ENCODE measurements around the gene SLC25A48.
"Not testable (repeated sequence)": the region's sequence is repeated elsewhere in the genome, so short reads cannot be mapped to it uniquely, and the experiment has no call there.

Gene SLC25A48

DNA sequence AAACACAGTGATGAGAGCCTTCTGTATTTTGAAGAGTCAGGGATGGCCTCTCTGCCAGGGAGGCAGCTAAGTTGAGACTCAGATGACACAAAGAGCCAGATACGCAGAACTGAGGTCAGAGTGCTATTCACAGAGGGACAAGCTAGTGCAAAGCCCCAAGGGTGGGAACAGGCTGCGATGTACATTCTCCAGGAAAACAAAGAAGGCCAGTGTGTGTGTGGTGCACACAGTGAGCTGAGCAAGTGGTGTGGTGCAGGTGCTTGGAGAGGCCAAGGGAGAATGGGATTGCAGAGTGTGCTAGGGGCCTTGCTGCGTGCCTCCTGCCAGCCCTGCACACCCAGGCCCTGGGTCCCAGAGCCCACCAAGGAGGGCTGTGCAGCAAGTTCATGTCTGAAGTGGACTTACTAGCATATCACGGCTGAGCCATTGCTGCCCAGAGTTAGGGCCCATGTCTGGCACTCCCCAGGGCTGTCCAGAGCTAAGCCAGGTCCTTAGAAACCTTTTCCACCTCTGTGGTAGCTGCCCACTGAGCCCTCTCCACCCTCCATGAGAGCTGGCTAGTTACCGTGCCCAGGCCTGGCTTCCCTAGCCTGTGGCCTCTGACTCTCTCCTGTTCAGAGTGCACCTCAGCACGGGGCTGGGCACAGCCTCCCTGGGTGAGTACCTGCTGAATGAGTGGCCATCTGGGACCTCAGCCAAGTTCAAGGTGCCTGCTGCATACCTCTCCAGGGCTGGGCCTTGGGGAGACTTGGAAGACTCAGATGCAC is 9.3 kb downstream of the SLC25A48 start:
- Histone ChIP-seq H3K27ac (ENCODE audit: low read depth, low read length) (no peak overlapping the region), H3K36me3 (ENCODE audit: insufficient read depth, low read length) (no peaks in the 10 kb centered on the region), H3K9me3 (ENCODE audit: insufficient read depth, low read depth, low read length) (no peaks in the 10 kb centered on the region), H3K4me3 (ENCODE audit: low read length) (no peak overlapping the region), H3K4me1 (ENCODE audit: insufficient read depth, low read length) (no peaks in the 10 kb centered on the region), H3K27me3 (ENCODE audit: insufficient read depth, low read length) (no peaks in the 10 kb centered on the region; the same call in 1 of the 2 replicates), H3K9ac (ENCODE audit: low read depth, low read length) (no peak overlapping the region)
- WGBS = 89% methylated on average over 6 of the region's 6 CpGs

DNA sequence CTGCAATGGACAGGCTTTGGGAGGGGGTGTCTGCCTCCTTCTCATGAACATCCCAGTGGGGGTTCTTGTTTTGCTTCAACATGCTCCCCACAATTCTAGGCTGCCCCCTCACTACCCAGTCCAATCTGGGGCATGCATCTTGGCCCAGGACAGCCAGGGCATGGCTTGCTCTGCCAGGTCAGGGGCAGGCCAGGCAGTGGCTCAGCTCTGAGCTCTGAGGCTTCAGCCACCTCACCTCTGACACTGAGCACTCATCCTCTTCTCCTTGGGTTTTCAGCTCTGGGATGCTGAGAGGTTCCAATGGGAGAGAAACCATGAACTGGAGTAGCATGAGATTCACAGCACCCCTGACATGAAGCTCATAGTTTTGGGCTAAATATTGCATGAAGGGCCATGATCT is 11.8 kb downstream of the SLC25A48 start:
- no peaks in the 10 kb centered on the region for H3K9me3 ChIP-seq (ENCODE audit: insufficient read depth, low read depth, low read length)
- H3K36me3 ChIP-seq (ENCODE audit: insufficient read depth, low read length) = no peaks in the 10 kb centered on the region
- no peak overlapping the region for H3K27ac ChIP-seq (ENCODE audit: low read depth, low read length)

DNA sequence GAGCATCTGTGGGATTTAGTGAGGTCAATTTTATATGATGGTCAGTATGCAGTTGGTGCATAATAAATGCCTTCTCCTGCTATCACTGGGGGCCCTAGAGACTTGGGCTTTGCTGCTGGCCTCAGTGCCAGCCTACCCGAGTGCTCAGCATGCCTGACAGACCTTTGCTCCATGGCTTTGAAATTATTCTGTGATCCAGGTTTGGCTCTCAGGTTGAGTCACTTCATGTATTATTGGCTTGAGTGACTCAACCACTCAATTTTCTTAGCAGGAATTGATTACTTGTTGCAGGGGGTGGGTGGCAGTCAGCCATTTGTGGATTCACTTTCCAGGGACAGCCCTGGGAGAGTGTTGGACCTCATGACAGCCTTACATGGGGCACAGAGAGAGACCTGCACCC is 13.5 kb downstream of the SLC25A48 start:
- no peak overlapping the region for H3K9ac ChIP-seq (ENCODE audit: low read depth, low read length)
- 93% methylated on average over 1 of the region's 1 CpG for WGBS
- H3K36me3 ChIP-seq (ENCODE audit: insufficient read depth, low read length) = no peaks in the 10 kb centered on the region
- no peaks in the 10 kb centered on the region for H3K9me3 ChIP-seq (ENCODE audit: insufficient read depth, low read depth, low read length)
- H3K4me1 ChIP-seq (ENCODE audit: insufficient read depth, low read length) = no peaks in the 10 kb centered on the region
- H3K27ac ChIP-seq (ENCODE audit: low read depth, low read length) = no peak overlapping the region
- H3K27me3 ChIP-seq (ENCODE audit: insufficient read depth, low read length) = no peaks in the 10 kb centered on the region
- no peak overlapping the region for H3K4me3 ChIP-seq (ENCODE audit: low read length)

More for the DNA sequence above, 11.8 kb downstream of the SLC25A48 start:
- Histone ChIP-seq H3K4me3 (ENCODE audit: low read length) (no peak overlapping the region), H3K27me3 (ENCODE audit: insufficient read depth, low read length) (no peaks in the 10 kb centered on the region), H3K9ac (ENCODE audit: low read depth, low read length) (no peak overlapping the region), H3K4me1 (ENCODE audit: insufficient read depth, low read length) (no peaks in the 10 kb centered on the region)

DNA sequence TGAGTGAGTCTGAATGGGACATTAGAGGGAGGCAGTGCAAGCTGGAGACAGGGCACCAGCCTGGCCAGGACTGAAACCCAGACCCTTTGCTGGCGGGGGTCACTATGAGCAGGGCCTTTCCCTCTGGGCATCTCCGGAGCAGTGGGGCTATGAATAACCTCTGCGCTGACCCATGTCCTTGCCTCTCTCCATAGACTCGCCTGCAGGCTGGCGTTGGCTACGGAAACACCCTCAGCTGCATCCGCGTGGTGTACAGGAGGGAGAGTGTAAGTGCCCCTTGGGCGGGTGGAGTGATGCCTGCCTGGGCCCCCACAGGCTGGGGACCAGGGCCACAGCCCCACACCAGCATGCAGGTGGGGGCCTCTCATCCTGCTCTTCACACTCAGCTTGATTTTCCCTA is 15.8 kb downstream of the SLC25A48 start:
- Histone ChIP-seq H3K4me1 (ENCODE audit: insufficient read depth, low read length) (no peaks in the 10 kb centered on the region), H3K36me3 (ENCODE audit: insufficient read depth, low read length) (no peaks in the 10 kb centered on the region), H3K27me3 (ENCODE audit: insufficient read depth, low read length) (no peaks in the 10 kb centered on the region), H3K9ac (ENCODE audit: low read depth, low read length) (no peak overlapping the region), H3K27ac (ENCODE audit: low read depth, low read length) (no peak overlapping the region), H3K9me3 (ENCODE audit: insufficient read depth, low read depth, low read length) (no peaks in the 10 kb centered on the region), H3K4me3 (ENCODE audit: low read length) (no peak overlapping the region)
- 93% methylated on average over 9 of the region's 9 CpGs for WGBS

DNA sequence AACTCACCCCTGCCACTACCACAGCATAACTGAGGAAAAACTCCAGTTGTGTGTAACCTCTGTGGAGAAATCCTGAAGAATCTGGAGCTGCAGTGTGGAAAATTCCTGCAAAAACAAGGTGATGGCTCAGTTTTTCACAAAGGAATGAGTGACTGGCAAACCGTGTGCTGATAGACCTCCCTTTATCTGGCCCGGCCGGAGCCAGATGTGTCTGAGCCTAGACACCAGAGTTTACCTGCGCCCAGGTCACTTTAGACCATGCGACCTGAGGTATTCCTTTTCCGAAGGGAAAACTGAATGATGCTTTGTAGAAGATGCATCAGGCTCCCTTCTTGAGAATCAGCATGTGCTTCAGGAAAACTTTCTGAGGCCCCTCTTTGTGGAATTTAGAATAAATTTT is 16.2 kb downstream of the SLC25A48 start:
- Histone ChIP-seq H3K4me3 (ENCODE audit: low read length) (no peak overlapping the region), H3K9ac (ENCODE audit: low read depth, low read length) (no peak overlapping the region), H3K27ac (ENCODE audit: low read depth, low read length) (no peak overlapping the region), H3K36me3 (ENCODE audit: insufficient read depth, low read length) (no peaks in the 10 kb centered on the region), H3K9me3 (ENCODE audit: insufficient read depth, low read depth, low read length) (no peaks in the 10 kb centered on the region), H3K27me3 (ENCODE audit: insufficient read depth, low read length) (no peaks in the 10 kb centered on the region), H3K4me1 (ENCODE audit: insufficient read depth, low read length) (no peaks in the 10 kb centered on the region)
- WGBS = 94% methylated on average over 6 of the region's 6 CpGs

DNA sequence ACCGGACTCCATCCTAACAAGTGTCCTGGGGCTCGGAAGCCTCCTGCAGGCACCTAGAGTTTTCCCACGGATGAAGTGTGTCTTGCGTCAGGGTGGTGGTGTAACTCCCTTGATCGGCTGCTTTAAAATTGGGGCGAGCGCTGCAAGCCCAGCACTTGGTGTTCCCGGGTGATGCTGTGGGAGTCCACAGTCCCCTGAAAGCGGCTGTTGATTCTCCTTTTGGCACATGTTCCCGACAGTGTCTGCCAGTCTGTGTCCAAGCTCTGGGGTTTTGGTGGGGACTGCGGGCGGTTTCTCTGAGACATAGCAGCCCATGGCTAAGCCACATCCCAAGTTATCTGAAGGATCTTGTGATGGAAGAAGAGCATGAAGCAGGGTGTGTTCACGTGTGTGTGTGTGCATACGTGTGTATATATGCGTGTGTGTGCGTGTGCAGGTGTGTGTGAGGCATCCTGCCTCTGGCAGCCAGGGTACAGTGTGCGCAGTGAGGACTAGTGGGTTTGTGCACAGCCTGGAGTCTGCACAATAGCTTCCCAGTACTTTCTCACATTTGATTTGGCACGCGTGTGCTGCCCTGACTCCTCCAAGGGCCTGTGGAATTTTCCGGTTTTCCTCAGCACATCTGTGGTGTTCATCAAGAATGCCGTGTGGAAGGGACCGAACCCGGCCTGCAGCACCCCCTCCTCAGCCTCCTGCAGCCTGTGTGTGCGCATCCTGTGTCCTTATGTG is 16.9 kb downstream of the SLC25A48 start:
- Histone ChIP-seq H3K27ac (ENCODE audit: low read depth, low read length) (no peak overlapping the region), H3K4me1 (ENCODE audit: insufficient read depth, low read length) (no peaks in the 10 kb centered on the region), H3K9me3 (ENCODE audit: insufficient read depth, low read depth, low read length) (no peaks in the 10 kb centered on the region), H3K9ac (ENCODE audit: low read depth, low read length) (no peak overlapping the region), H3K4me3 (ENCODE audit: low read length) (no peak overlapping the region), H3K36me3 (ENCODE audit: insufficient read depth, low read length) (no peaks in the 10 kb centered on the region), H3K27me3 (ENCODE audit: insufficient read depth, low read length) (no peaks in the 10 kb centered on the region)
- 91% methylated on average over 24 of the region's 24 CpGs for WGBS

DNA sequence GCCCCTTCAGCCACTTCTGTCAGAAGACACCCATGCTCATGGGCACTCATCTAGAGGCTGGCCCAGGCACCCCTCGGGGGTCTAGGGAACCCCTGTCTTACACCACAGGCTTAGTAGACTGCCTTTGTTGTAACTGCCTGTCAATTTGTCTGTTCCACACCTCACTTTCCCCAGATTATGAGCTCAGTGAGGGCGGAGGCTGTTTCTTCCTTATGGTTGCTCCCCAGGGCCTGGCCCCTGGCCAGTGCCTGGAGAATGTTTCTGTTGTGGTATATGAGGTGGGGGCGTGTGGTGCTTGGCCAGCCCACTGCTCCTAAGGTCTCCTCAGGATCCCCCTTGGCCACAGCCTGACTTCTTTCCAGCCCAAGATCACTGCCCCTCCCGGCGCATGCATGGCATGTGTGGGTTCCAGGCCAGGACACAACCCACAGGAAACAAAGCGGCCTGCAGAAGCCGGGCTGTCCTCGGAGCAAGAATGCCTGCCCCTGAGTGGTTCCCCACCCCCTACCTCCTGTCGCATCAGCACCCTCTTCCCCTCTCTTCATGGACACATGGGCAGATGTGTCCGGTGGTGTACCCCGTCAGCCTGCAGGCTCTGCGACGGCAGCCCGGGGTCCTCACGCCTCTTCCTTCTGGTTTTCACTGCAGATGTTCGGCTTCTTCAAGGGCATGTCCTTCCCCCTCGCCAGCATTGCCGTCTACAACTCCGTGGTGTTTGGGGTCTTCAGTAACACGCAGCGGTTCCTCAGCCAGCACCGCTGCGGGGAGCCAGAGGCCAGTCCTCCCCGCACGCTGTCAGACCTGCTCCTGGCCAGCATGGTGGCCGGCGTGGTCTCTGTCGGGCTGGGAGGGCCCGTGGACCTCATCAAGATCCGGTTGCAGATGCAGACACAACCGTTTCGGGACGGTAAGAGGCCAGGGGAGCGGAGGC is 17.7 kb downstream of the SLC25A48 start:
- 94% methylated on average over 34 of the region's 34 CpGs for WGBS
- Histone ChIP-seq H3K9ac (ENCODE audit: low read depth, low read length) (no peak overlapping the region), H3K9me3 (ENCODE audit: insufficient read depth, low read depth, low read length) (no peaks in the 10 kb centered on the region), H3K4me3 (ENCODE audit: low read length) (no peak overlapping the region), H3K27ac (ENCODE audit: low read depth, low read length) (no peak overlapping the region), H3K4me1 (ENCODE audit: insufficient read depth, low read length) (no peaks in the 10 kb centered on the region), H3K36me3 (ENCODE audit: insufficient read depth, low read length) (no peaks in the 10 kb centered on the region), H3K27me3 (ENCODE audit: insufficient read depth, low read length) (no peaks in the 10 kb centered on the region)

DNA sequence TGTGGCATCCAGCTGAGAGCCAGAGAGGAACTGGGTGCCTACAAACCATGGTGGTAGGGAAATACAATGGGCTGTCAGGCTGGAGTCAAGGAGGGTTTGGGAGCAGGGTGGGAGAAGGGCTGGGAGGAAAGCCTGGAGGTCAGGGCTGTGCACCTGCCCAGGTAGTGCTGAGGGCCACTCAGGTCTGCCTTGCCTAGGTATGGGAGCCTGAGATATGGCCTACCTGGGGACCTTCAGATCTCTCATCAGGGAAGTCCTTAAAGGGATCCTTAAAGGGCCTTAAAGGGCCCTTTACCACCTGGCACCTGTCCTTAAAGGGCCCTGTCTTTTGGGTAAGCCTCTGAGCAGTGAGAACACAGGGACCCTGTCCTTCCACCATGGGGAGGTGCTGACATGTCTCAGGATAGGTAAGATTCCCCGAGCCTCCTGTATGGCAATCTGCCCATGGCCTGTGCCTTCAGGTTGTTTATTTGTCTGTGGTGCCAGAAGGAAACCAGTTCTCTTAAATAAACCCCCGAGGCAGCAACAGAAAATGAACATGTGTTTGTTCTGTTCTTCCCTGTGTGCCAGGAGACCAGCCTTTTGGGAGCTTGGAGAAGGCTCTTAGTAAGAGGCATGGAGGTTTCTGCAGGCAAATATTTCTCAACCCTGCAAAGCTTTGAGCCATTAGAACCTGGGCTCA is 23.3 kb downstream of the SLC25A48 start:
- no peaks in the 10 kb centered on the region for H3K36me3 ChIP-seq (ENCODE audit: insufficient read depth, low read length)
- H3K9me3 ChIP-seq (ENCODE audit: insufficient read depth, low read depth, low read length) = no peaks in the 10 kb centered on the region
- no peaks in the 10 kb centered on the region for H3K27me3 ChIP-seq (ENCODE audit: insufficient read depth, low read length)
- no peak overlapping the region for H3K9ac ChIP-seq (ENCODE audit: low read depth, low read length)
- no peak overlapping the region for H3K27ac ChIP-seq (ENCODE audit: low read depth, low read length)
- no peaks in the 10 kb centered on the region for H3K4me1 ChIP-seq (ENCODE audit: insufficient read depth, low read length)
- WGBS = 94% methylated on average over 2 of the region's 2 CpGs
- H3K4me3 ChIP-seq (ENCODE audit: low read length) = no peak overlapping the region

DNA sequence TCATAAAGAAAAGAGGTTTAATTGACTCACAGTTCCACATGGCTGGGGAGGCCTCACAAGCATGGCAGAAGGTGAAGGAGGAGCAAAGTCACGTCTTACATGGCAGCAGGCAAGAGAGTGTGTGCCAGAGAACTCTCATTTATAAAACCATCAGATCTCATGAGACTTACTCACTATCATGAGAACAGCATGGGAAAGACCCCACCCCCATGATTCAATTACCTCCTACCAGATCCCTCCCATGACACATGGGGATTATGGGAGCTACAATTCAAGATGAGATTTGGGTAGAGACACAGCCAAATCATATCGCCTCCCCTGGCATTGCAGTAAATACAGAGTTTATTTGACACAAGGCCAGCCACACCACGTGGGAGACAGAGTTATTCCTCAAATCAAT is 24.7 kb downstream of the SLC25A48 start:
- H3K4me1 ChIP-seq (ENCODE audit: insufficient read depth, low read length); H3K9ac ChIP-seq (ENCODE audit: low read depth, low read length); H3K27me3 ChIP-seq (ENCODE audit: insufficient read depth, low read length); H3K27ac ChIP-seq (ENCODE audit: low read depth, low read length); H3K4me3 ChIP-seq (ENCODE audit: low read length); H3K36me3 ChIP-seq (ENCODE audit: insufficient read depth, low read length); H3K9me3 ChIP-seq (ENCODE audit: insufficient read depth, low read depth, low read length): not testable (repeated sequence)
- 82% methylated on average over 3 of the region's 3 CpGs for WGBS

DNA sequence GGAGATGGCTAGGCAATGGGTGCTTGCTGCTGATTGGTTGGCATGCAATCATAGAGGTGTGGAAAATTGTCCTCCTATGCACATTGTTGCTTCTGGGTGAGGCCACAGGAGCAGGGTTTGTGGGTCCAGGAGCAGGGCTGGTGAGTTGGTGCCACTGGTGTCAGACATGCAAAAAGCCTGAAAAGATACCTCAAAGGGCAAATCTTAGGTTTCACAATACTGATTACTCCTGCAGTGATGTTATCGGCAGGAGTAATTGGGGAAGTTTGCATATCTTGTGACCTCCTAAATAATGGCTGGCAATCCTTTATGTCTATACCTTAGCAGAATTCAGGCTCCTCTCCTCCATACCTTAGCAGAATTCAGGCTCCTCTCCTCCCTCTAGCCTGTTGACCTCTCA is 25.2 kb downstream of the SLC25A48 start:
- Histone ChIP-seq H3K9me3 (ENCODE audit: insufficient read depth, low read depth, low read length) (no peaks in the 10 kb centered on the region), H3K27me3 (ENCODE audit: insufficient read depth, low read length) (no peaks in the 10 kb centered on the region), H3K4me3 (ENCODE audit: low read length) (no peak overlapping the region), H3K4me1 (ENCODE audit: insufficient read depth, low read length) (no peaks in the 10 kb centered on the region), H3K9ac (ENCODE audit: low read depth, low read length) (no peak overlapping the region), H3K36me3 (ENCODE audit: insufficient read depth, low read length) (no peaks in the 10 kb centered on the region), H3K27ac (ENCODE audit: low read depth, low read length) (no peak overlapping the region)
- 75% methylated on average over 1 of the region's 1 CpG for WGBS
